ENCODE results near the gene KCTD12. TPM values are rescaled to one million over a fixed set of nuclear protein-coding genes. Genes with fewer than 3 reads are reported as not detected.

KCTD12 gene
- polyA plus RNA-seq, 1 experiment = 2.3 TPM

DNA sequence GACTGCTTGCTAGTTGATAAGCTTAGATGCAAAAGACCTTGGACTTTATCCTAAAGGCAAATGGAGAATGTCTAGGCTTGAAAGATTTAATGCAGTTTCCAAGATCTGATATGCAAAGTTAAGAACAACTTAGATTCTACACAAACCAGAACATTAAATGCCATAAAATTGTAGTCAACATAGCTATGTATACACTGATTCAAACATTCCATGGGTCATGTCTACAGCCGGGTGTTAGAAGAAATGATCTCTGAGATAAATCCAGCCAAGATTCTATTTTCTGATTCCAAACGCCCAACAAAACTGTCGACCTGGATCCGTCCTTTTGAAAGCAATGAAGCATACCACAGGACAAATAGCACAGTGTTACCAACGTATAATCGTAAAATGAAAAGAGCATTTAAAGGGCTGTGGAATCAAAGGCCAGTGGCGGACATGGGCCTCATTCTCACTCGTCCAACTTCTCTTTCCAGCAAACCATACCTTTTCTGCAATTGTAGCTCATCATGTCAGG lies 52.7 kb downstream of the KCTD12 start:
- ChIA-PET CTCF (no interaction called here), POLR2A (no interaction called here)
- Histone ChIP-seq H3K27ac (ENCODE audit: low read depth, low read length) (no peak overlapping the region), H3K4me3 (ENCODE audit: low read depth, low read length) (no peak overlapping the region), H3K9me3 (ENCODE audit: control insufficient read depth, insufficient read depth, low read length) (no peaks in the 10 kb centered on the region), H3K27me3 (ENCODE audit: control insufficient read depth, insufficient read depth, low read length) (peaks cover 4% of the 10 kb centered on the region)
- DNase-seq (ENCODE audit: low read depth, low spot score) = no peak
- TF ChIP-seq, protein P1, sequence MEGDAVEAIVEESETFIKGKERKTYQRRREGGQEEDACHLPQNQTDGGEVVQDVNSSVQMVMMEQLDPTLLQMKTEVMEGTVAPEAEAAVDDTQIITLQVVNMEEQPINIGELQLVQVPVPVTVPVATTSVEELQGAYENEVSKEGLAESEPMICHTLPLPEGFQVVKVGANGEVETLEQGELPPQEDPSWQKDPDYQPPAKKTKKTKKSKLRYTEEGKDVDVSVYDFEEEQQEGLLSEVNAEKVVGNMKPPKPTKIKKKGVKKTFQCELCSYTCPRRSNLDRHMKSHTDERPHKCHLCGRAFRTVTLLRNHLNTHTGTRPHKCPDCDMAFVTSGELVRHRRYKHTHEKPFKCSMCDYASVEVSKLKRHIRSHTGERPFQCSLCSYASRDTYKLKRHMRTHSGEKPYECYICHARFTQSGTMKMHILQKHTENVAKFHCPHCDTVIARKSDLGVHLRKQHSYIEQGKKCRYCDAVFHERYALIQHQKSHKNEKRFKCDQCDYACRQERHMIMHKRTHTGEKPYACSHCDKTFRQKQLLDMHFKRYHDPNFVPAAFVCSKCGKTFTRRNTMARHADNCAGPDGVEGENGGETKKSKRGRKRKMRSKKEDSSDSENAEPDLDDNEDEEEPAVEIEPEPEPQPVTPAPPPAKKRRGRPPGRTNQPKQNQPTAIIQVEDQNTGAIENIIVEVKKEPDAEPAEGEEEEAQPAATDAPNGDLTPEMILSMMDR (IDR thresholded peaks at IDR 0.05; ENCODE audit: low read depth, low read length) = no peak

DNA sequence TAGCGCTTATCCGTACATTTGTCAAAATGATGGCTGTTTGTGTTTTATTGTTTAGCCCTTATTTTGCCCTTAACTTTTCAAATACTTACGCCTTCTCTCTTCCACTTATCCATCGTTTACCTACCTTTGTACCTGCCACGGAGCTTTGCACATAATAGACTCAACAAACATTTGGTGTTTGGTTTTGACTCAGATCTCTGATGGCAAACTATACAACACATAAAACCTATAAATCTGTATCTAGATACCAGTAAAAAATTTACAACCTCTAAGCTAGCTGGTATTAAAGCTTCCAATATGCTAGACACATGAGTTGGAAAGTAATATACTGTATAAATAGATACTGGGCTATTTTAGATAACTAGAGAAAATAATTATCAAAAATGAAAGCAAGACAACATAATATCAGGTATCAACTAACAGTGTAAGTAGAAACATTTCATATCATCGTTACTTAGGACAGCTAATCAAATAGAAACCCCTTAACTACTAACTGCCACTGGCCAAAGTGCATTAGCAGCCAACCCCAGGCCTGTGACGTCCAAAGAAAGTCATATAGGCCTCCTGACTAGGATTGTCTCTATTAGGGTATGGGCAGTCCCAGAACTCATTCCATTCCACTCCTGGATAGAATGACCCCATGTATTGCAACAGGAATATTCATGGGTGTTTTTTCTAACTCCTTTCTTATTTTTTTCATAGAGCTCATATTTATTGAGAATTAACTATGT lies 53.8 kb downstream of the KCTD12 start:
- ChIA-PET CTCF (interaction anchor here (0.6 to 0.9 kb wide), 2 partner anchors 10 to 171 kb away, joined by 3 read pairs; no protein-coding TSS in a partner anchor), POLR2A (no interaction called here)
- Histone ChIP-seq H3K27me3 (ENCODE audit: control insufficient read depth, insufficient read depth, low read length) (peaks cover 4% of the 10 kb centered on the region), H3K4me3 (ENCODE audit: low read depth, low read length) (no peak overlapping the region), H3K9me3 (ENCODE audit: control insufficient read depth, insufficient read depth, low read length) (no peaks in the 10 kb centered on the region), H3K27ac (ENCODE audit: low read depth, low read length) (no peak overlapping the region)
- TF ChIP-seq, protein P1 (IDR thresholded peaks at IDR 0.05; ENCODE audit: low read depth, low read length) = no peak
- DNase-seq (ENCODE audit: low read depth, low spot score) = no peak

DNA sequence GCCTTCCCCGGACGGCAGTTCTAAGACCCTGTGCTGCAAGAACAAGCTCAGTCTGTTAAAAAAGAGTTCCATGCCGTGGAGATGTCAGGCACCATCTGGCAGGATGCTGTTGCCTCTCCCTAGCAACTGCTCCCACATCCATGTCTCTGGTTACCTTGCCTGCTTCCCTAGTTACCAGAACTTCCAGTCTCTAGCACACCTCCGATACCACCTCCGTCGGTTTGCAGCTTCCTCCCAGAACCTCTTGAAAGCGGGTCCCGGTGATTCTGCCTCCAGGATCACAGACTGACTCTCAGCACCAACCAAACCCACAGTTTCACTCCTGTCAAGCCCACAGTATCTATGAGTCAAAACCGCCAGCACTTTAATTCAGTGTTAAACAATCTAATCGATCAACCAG lies 55.4 kb downstream of the KCTD12 start:
- Histone ChIP-seq H3K27me3 (ENCODE audit: control insufficient read depth, insufficient read depth, low read length) (peaks cover 8% of the 10 kb centered on the region), H3K27ac (ENCODE audit: low read depth, low read length) (no peak overlapping the region), H3K4me3 (ENCODE audit: low read depth, low read length) (no peak overlapping the region), H3K9me3 (ENCODE audit: control insufficient read depth, insufficient read depth, low read length) (no peaks in the 10 kb centered on the region)
- DNase-seq (ENCODE audit: low read depth, low spot score) = no peak
- TF ChIP-seq, protein P1 (IDR thresholded peaks at IDR 0.05; ENCODE audit: low read depth, low read length) = no peak
- ChIA-PET POLR2A (no interaction called here), CTCF (no interaction called here)

Other genes with a start within 250 kb of the KCTD12 start
- gene ACOD1, start 62.1 kb upstream of the KCTD12 start, polyA plus RNA-seq (2011; rRNA removed) = not detected in 2 replicates
- 28.7 and 38.6 TPM in 2 replicates for gene CLN5, start 105.7 kb upstream of the KCTD12 start, polyA plus RNA-seq (2011; rRNA removed)
- 29.0 and 38.0 TPM in 2 replicates for gene FBXL3, start 140.8 kb upstream of the KCTD12 start, polyA plus RNA-seq (2011; rRNA removed)

Data from AG04450 (cell line).